AG04450 (cell line): ENCODE measurements around the gene DGKI. TPM values are rescaled to one million over a fixed set of nuclear protein-coding genes. Genes with fewer than 3 reads are reported as not detected.

Experiments used
- CTCF ChIA-PET: fragments of 300-600, 350-600 bp; formaldehyde crosslinking; extraction: SDS; loops from one replicate; lab custom pipeline; 2022; ENCODE audit warnings: antibody characterized with exemption, inconsistent platforms; lab: Charles Lee
- POLR2A ChIA-PET: fragments of 350-600 bp; formaldehyde crosslinking; extraction: SDS; loops from one replicate; lab custom pipeline; 2021; ENCODE audit warnings: antibody characterized with exemption, inconsistent platforms; lab: Yijun Ruan, JAX
- DNase-seq: peaks from one replicate; pipeline ENCODE4 v3.0.0-alpha.2; 2011; ENCODE audit warnings: low read depth, low spot score
- H3K27ac ChIP-seq: one replicate; pipeline ENCODE4 v1.5.1; 2012; ENCODE audit warnings: low read depth, low read length, control low read depth
- H3K27me3 ChIP-seq: one replicate; pipeline ENCODE4 v1.6.0; 2012; ENCODE audit warnings: low read length; ENCODE audit not compliant: control insufficient read depth, insufficient read depth
- H3K4me3 ChIP-seq: 2 replicates; pipeline ENCODE4 v1.5.1; 2011; ENCODE audit warnings: mild to moderate bottlenecking, low read depth, low read length, control low read depth
- H3K9me3 ChIP-seq: 2 replicates; pipeline ENCODE4 v1.5.1; 2012; ENCODE audit warnings: low read length; ENCODE audit not compliant: control insufficient read depth, insufficient read depth
- CTCF ChIP-seq: IDR thresholded peaks from 2 replicates; pipeline ENCODE4 v1.5.1; 2011; ENCODE audit warnings: low read depth, low read length, control low read depth, inconsistent platforms
- polyA plus RNA-seq: library from polyadenylated mRNA; depleted of rRNA; stranded (reverse); fragments of >200 nt; gene quantifications from 2 replicates; pipeline ENCODE4 v1.2.3, GENCODE V29; 2011

Gene DGKI
- polyA plus RNA-seq, 1 experiment = 3.1 TPM

GRCh38 chr7:137846549-137846826, 286 bp downstream of the DGKI start:
- Histone ChIP-seq H3K27ac (no peak overlapping the region), H3K9me3 (no peaks in the 10 kb centered on the region; the same call in 1 of the 2 replicates), H3K4me3 (peak overlapping the region; percentile 62), H3K27me3 (no peaks in the 10 kb centered on the region)
- POLR2A ChIA-PET = interaction anchor here (0.9 kb wide), 1 partner anchor 179 kb away, joined by 4 read pairs; no protein-coding TSS in a partner anchor
- CTCF ChIA-PET = interaction anchor here (1.2 kb wide), 1 partner anchor 190 kb away, joined by 3 read pairs; no protein-coding TSS in a partner anchor
- no peak for DNase-seq
- no peak for TF ChIP-seq CTCF

GRCh38 chr7:137844677-137845425, 1.9 kb downstream of the DGKI start:
- no peaks in the 10 kb centered on the region; the same call in 1 of the 2 replicates for H3K9me3 ChIP-seq

GRCh38 chr7:137839903-137840779, 6.6 kb downstream of the DGKI start:
- Histone ChIP-seq H3K4me3 (no peak overlapping the region), H3K9me3 (no peaks in the 10 kb centered on the region), H3K27me3 (no peaks in the 10 kb centered on the region), H3K27ac (no peak overlapping the region)
- POLR2A ChIA-PET = no interaction called here
- TF ChIP-seq CTCF = no peak
- DNase-seq = no peak
- CTCF ChIA-PET = interaction anchor here (1.5 to 1.9 kb wide), 2 partner anchors 184 to 213 kb away, joined by 4 to 13 read pairs; no protein-coding TSS in a partner anchor

More at GRCh38 chr7:137844677-137845425, 1.9 kb downstream of the DGKI start:
- Histone ChIP-seq H3K27me3 (no peaks in the 10 kb centered on the region), H3K27ac (no peak overlapping the region), H3K4me3 (no peak overlapping the region)
- ChIA-PET POLR2A (no interaction called here), CTCF (interaction anchor here (3.7 kb wide), 1 partner anchor 188 kb away, joined by 15 read pairs; no protein-coding TSS in a partner anchor)
- no peak for TF ChIP-seq CTCF
- no peak for DNase-seq

- CTCF ChIA-PET = interaction anchor here (1.5 to 6.0 kb wide), 2 partner anchors 182 to 212 kb away, joined by 4 to 38 read pairs; no protein-coding TSS in a partner anchor
- Histone ChIP-seq H3K9me3 (peaks cover under 1% of the 10 kb centered on the region; the same call in 1 of the 2 replicates), H3K27me3 (no peaks in the 10 kb centered on the region), H3K27ac (no peak overlapping the region), H3K4me3 (no peak overlapping the region)
- no peak for DNase-seq
- TF ChIP-seq CTCF = no peak
- POLR2A ChIA-PET = no interaction called here
Observed at GRCh38 chr7:137838706-137839315, 8.0 kb downstream of the DGKI start.
